ENCODE results near the gene MRM1.

Gene MRM1

GRCh38 chr17:36640836-36641235 lies 39.5 kb downstream of the MRM1 start:
- no peak overlapping the region for H3K4me3 ChIP-seq (ENCODE audit: control insufficient read depth, low read depth, low read length)
- no peak for DNase-seq (ENCODE audit: low read depth)
- no peak for TF ChIP-seq CTCF (conservative IDR thresholded peaks at IDR 0.05; ENCODE audit: control insufficient read depth, insufficient read depth, low read depth, low read length)

- no peak for DNase-seq (ENCODE audit: low read depth)
- no peak for TF ChIP-seq CTCF (conservative IDR thresholded peaks at IDR 0.05; ENCODE audit: control insufficient read depth, insufficient read depth, low read depth, low read length)
- H3K4me3 ChIP-seq (ENCODE audit: control insufficient read depth, low read depth, low read length), result no peak overlapping the region
Measured at GRCh38 chr17:36641331-36641876, 40.0 kb downstream of the MRM1 start.

- no peak for DNase-seq (ENCODE audit: low read depth)
- no peak for TF ChIP-seq CTCF (conservative IDR thresholded peaks at IDR 0.05; ENCODE audit: control insufficient read depth, insufficient read depth, low read depth, low read length)
- H3K4me3 ChIP-seq (ENCODE audit: control insufficient read depth, low read depth, low read length), result no peak overlapping the region
Measured at GRCh38 chr17:36641877-36642845, 40.8 kb downstream of the MRM1 start.

- TF ChIP-seq CTCF (conservative IDR thresholded peaks at IDR 0.05; ENCODE audit: control insufficient read depth, insufficient read depth, low read depth, low read length), result no peak
- DNase-seq (ENCODE audit: low read depth), result no peak
- H3K4me3 ChIP-seq (ENCODE audit: control insufficient read depth, low read depth, low read length), result no peak overlapping the region
Measured at GRCh38 chr17:36643086-36643685, 41.8 kb downstream of the MRM1 start.

- H3K4me3 ChIP-seq (ENCODE audit: control insufficient read depth, low read depth, low read length), result no peak overlapping the region
- no peak for TF ChIP-seq CTCF (conservative IDR thresholded peaks at IDR 0.05; ENCODE audit: control insufficient read depth, insufficient read depth, low read depth, low read length)
Measured at GRCh38 chr17:36645422-36645821, 44.0 kb downstream of the MRM1 start.

GRCh38 chr17:36647636-36648035 lies 46.3 kb downstream of the MRM1 start:
- no peak overlapping the region for H3K4me3 ChIP-seq (ENCODE audit: control insufficient read depth, low read depth, low read length)
- no peak for TF ChIP-seq CTCF (conservative IDR thresholded peaks at IDR 0.05; ENCODE audit: control insufficient read depth, insufficient read depth, low read depth, low read length)
- DNase-seq (ENCODE audit: low read depth), result no peak

More at GRCh38 chr17:36645422-36645821, 44.0 kb downstream of the MRM1 start:
- DNase-seq (ENCODE audit: low read depth), result no peak

Data from fibroblast of mammary gland (primary cell).